A673 (cell line): Measurements from ENCODE around the gene CUL9. TPM values are rescaled to one million over a fixed set of nuclear protein-coding genes. Genes with fewer than 3 reads are reported as not detected.
A peak's percentile ranks its signal among the peaks of the same experiment; 100 is the strongest.

Source experiments
- BruUV-seq: library from RNA; stranded (reverse); fragments of 400-500 nt; replicated peaks from 2 replicates; lab custom pipeline; 2021; lab: Mats Ljungman, UMichigan
- CTCF ChIA-PET: fragments of 300-600 bp; sonication (Branson Sonifier 250); formaldehyde crosslinking; loops from one replicate; lab custom pipeline; 2022; ENCODE audit warnings: antibody characterized with exemption; lab: Charles Lee
- POLR2A ChIA-PET: fragments of 300-600 bp; sonication (Branson Sonifier 250); formaldehyde crosslinking; loops from one replicate; lab custom pipeline; 2022; ENCODE audit warnings: antibody characterized with exemption; ENCODE audit not compliant: low non-redundant PET; lab: Charles Lee
- DNase-seq: peaks from one replicate; pipeline ENCODE4 v3.0.0-alpha.2; 2015; ENCODE audit warnings: low spot score
- H3K27ac ChIP-seq: fragments of 200-600 bp; sonication (generic); 2 replicates; pipeline ENCODE4 v1.5.1; 2016; ENCODE audit warnings: mixed run types, low read depth, mild to moderate bottlenecking, mixed read lengths, antibody characterized with exemption, low read length; ENCODE audit not compliant: poor library complexity, severe bottlenecking
- H3K27me3 ChIP-seq: fragments of 200-600 bp; sonication (generic); replicated peaks from 2 replicates; pipeline ENCODE4 v1.6.1; 2017; ENCODE audit warnings: mixed run types, low read depth, mild to moderate bottlenecking, mixed read lengths, antibody characterized with exemption, low read length; ENCODE audit not compliant: insufficient read depth, poor library complexity
- H3K36me3 ChIP-seq: fragments of 200-600 bp; sonication (generic); 2 replicates; pipeline ENCODE4 v1.6.1; 2016; ENCODE audit warnings: mixed run types, mild to moderate bottlenecking, mixed read lengths, antibody characterized with exemption, low read length; ENCODE audit not compliant: insufficient read depth, poor library complexity, severe bottlenecking
- H3K4me1 ChIP-seq: fragments of 200-600 bp; sonication (generic); 2 replicates; pipeline ENCODE4 v1.6.1; 2017; ENCODE audit warnings: mixed run types, mild to moderate bottlenecking, mixed read lengths, antibody characterized with exemption, low read length; ENCODE audit not compliant: insufficient read depth, poor library complexity, severe bottlenecking
- H3K4me3 ChIP-seq: fragments of 200-600 bp; sonication (generic); 2 replicates; pipeline ENCODE4 v1.5.1; 2016; ENCODE audit warnings: low read depth, mixed run types, mild to moderate bottlenecking, mixed read lengths, low read length; ENCODE audit not compliant: poor library complexity, severe bottlenecking
- H3K9me3 ChIP-seq: fragments of 200-600 bp; sonication (generic); 2 replicates; pipeline ENCODE4 v1.6.1; 2016; ENCODE audit warnings: mixed run types, low read depth, mild to moderate bottlenecking, mixed read lengths, antibody characterized with exemption, low read length; ENCODE audit not compliant: poor library complexity, severe bottlenecking
- EZH2 ChIP-seq: fragments of 200-600 bp; sonication (generic); IDR thresholded peaks from 2 replicates; pipeline ENCODE4 v1.6.1; 2017; ENCODE audit warnings: borderline replicate concordance, low read depth, mild to moderate bottlenecking, mixed read lengths, antibody characterized with exemption, low read length; ENCODE audit not compliant: poor library complexity, severe bottlenecking
- intact Hi-C: fragments of 100-400 bp; cut with micrococcal nuclease; formaldehyde crosslinking; loops from one replicate; pipeline ENCODE4 v1.10.0; 2022; ENCODE audit not compliant: unreplicated experiment
- total RNA-seq: library from RNA; stranded (reverse); gene quantifications from 2 replicates; pipeline ENCODE4 v1.2.3, GENCODE V29; 2021
- TF ChIP-seq, protein P1 (sequence below): fragments of 300-800, 200-600 bp; sonication (generic); conservative IDR thresholded peaks from 2 replicates; pipeline ENCODE4 v1.5.1; 2017; ENCODE audit warnings: low read depth, mild to moderate bottlenecking, antibody characterized with exemption, low read length, moderate library complexity, mixed read lengths

CUL9 gene
- total RNA-seq, 1 experiment from 2014 or later, result 38.7 TPM

DNA sequence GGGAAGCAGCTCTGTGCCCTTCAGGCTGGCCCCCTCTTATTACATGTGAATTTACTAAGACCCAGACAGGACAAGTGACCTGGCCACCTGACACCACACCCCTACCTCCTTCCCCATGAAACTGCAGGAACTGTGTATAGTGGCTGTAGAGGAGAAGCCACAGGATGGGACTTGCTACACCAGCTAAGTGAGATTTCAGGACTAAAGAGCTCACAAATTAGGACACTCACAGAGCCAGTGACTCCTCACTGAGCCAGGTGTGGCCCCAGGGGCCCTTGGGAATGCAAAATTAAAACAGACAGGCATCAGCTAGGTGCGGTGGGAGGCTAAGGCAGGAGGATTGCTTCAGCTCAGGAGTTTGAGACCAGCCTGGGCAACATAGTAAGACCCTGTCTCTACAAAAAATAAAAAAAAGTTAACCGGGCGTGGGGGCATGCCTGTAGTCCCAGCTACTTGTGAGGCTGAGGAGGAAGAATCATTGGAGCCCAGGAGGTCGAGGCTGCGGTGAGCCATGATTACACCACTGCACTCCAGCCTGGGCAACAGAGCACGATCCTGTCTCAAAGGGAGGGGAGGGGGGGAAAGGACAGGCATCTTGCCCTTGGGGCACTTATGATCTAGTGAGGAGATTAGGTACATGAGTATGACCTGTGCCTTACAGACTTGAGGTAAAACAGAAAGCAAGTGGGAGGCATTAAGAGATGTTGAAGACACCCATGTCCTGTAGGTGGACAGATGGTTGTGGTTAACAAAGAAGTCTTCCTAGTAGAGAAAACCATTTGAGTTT lies 34.1 kb upstream of the CUL9 start:
- ChIA-PET POLR2A (no interaction called here), CTCF (no interaction called here)
- Histone ChIP-seq H3K36me3 (peaks cover 6% of the 10 kb centered on the region), H3K9me3 (no peaks in the 10 kb centered on the region), H3K4me3 (no peak overlapping the region), H3K27ac (no peak overlapping the region), H3K4me1 (peaks cover 6% of the 10 kb centered on the region), H3K27me3 (no peaks in the 10 kb centered on the region)
- TF ChIP-seq EZH2, result no peak
- TF ChIP-seq, protein P1, sequence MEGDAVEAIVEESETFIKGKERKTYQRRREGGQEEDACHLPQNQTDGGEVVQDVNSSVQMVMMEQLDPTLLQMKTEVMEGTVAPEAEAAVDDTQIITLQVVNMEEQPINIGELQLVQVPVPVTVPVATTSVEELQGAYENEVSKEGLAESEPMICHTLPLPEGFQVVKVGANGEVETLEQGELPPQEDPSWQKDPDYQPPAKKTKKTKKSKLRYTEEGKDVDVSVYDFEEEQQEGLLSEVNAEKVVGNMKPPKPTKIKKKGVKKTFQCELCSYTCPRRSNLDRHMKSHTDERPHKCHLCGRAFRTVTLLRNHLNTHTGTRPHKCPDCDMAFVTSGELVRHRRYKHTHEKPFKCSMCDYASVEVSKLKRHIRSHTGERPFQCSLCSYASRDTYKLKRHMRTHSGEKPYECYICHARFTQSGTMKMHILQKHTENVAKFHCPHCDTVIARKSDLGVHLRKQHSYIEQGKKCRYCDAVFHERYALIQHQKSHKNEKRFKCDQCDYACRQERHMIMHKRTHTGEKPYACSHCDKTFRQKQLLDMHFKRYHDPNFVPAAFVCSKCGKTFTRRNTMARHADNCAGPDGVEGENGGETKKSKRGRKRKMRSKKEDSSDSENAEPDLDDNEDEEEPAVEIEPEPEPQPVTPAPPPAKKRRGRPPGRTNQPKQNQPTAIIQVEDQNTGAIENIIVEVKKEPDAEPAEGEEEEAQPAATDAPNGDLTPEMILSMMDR, result no peak
- intact Hi-C loops, result no loop called here
- no peak for DNase-seq
- no TSS peak for BruUV-seq

DNA sequence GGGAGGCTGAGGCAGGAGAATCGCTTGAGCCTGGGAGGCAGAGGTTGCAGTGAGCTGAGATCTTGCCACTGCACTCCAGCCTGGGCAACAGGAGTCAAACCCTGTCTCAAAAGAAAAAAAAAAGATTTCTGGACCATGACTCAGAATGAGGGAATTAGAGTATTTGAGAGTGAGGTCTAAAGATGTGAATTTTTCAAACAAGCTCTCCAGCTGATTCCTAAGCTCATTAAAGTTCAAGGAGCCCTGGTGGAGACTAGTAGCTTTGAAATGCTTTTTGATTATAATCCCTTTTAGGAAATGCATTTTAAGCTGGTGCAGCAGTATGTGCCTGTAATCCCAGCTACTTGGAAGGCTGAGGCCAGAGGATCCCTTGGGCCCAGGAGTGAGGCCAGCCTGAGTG lies 32.7 kb upstream of the CUL9 start:
- H3K27me3 ChIP-seq, result no peaks in the 10 kb centered on the region
- peaks cover 6% of the 10 kb centered on the region for H3K36me3 ChIP-seq
- ChIA-PET POLR2A (no interaction called here), CTCF (no interaction called here)
- H3K4me3 ChIP-seq, result no peak overlapping the region
- H3K9me3 ChIP-seq, result no peaks in the 10 kb centered on the region
- intact Hi-C loops, result no loop called here
- TF ChIP-seq, protein P1, result no peak
- no peak for TF ChIP-seq EZH2
- DNase-seq, result peak; percentile 55
- no peaks in the 10 kb centered on the region for H3K4me1 ChIP-seq
- no TSS peak for BruUV-seq
- H3K27ac ChIP-seq, result no peak overlapping the region

DNA sequence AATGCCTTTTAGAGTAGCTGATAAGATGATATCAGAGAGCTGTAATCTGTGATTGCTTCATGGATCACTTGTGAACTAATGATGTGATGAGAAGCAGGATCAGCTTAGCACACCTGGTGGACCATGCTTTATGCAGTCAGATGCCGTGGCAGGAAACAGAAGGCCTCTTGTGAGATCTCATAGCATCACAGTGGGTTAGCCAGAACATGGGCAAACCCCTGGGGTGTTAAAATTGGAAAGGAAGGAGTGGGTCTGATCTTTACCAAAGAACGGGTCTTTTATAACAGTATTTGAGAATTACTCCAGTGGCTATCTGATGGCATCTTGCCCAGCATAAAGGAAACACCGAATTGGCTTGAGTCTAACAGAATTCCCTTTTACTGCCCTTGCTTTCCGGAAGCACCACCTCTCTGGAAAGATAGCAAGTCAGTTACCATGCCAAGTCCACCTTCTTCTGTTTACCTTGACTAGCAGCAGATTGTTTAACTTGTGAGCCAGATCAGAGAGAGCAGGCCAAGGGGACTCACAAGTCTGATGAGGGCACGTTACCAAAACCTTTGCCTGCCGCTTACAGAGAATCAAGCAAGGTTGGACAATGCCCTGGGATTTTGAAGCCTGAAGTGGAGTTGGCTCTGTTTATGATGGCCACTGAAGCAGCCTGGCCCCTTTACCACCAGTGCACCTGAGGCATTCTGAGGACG lies 31.8 kb upstream of the CUL9 start:
- intact Hi-C loops, result no loop called here
- no TSS peak for BruUV-seq
- Histone ChIP-seq H3K4me3 (no peak overlapping the region), H3K9me3 (no peaks in the 10 kb centered on the region), H3K36me3 (peaks cover under 1% of the 10 kb centered on the region), H3K27me3 (no peaks in the 10 kb centered on the region), H3K4me1 (no peaks in the 10 kb centered on the region), H3K27ac (no peak overlapping the region)
- POLR2A ChIA-PET, result no interaction called here
- TF ChIP-seq, protein P1, result no peak
- TF ChIP-seq EZH2, result no peak
- CTCF ChIA-PET, result interaction anchor here (0.6 kb wide), 1 partner anchor 47 kb away, joined by 3 read pairs; no protein-coding TSS in a partner anchor
- no peak for DNase-seq
